ENCODE data around the gene ZNF195.
"Not testable (repeated sequence)": the region's sequence is repeated elsewhere in the genome, so short reads cannot be mapped to it uniquely, and the experiment has no call there.

The ZNF195 gene

DNA sequence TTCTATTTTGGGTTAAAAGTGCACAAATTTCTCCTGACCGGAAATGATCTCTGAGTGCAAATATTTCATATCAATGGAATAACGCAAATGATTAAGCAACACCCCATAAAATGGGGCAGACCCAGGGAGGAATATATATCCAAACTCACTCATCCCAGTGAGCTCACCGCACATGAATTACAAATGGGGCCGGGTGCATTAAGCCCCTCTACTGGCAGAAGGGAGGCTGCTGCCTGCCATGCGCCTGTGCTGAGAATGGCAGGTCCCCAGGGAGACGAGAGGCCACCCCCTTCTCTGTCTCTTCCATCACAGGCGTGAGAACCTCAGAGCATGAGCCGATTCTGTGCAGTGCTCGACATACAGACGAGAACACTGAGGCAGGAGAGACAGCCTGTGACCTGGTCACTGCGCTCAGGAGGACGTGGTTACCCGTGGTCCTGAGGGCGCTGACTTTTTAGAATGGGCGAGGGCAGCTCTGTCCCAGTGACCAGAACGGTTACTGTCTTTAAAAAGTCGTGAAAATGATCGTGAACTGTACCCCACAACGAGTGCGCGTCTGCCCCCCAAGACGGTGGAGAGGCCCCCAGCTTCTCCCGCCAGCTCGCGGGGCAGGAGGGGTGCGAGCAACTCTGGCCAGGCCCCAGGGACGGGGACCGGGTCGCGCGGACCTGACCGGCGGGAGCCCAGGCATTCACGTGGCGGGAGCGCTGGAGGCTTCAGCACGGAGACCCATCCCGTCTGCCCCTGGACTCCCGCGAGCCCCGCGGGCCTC lies 42.8 kb upstream of the ZNF195 start:
- peak overlapping the region; percentile 63 for H3K9ac ChIP-seq (ENCODE audit: low read length)
- H3K36me3 ChIP-seq (replicated peaks; ENCODE audit: insufficient read depth, low read length); H4K20me1 ChIP-seq (ENCODE audit: insufficient read depth, low read length); H3F3A ChIP-seq (ENCODE audit: insufficient read depth, low read length); H3K9me2 ChIP-seq (replicated peaks; ENCODE audit: insufficient read depth, low read length); DNase-seq; H3K9me3 ChIP-seq (replicated peaks; ENCODE audit: insufficient read depth, low read length); H3K27ac ChIP-seq (ENCODE audit: low read length); H3K27me3 ChIP-seq (replicated peaks; ENCODE audit: insufficient read depth, low read length); H3K79me2 ChIP-seq (ENCODE audit: low read length): not testable (repeated sequence)
- H2AFZ ChIP-seq (ENCODE audit: low read length), result peak overlapping the region; percentile 69
- H3K4me3 ChIP-seq (ENCODE audit: low read length), result peak overlapping the region; percentile 72
- H3K4me2 ChIP-seq (ENCODE audit: low read depth, low read length), result peak overlapping the region; percentile 88
- peaks cover 13% of the 10 kb centered on the region for H3K4me1 ChIP-seq (ENCODE audit: low read length)

DNA sequence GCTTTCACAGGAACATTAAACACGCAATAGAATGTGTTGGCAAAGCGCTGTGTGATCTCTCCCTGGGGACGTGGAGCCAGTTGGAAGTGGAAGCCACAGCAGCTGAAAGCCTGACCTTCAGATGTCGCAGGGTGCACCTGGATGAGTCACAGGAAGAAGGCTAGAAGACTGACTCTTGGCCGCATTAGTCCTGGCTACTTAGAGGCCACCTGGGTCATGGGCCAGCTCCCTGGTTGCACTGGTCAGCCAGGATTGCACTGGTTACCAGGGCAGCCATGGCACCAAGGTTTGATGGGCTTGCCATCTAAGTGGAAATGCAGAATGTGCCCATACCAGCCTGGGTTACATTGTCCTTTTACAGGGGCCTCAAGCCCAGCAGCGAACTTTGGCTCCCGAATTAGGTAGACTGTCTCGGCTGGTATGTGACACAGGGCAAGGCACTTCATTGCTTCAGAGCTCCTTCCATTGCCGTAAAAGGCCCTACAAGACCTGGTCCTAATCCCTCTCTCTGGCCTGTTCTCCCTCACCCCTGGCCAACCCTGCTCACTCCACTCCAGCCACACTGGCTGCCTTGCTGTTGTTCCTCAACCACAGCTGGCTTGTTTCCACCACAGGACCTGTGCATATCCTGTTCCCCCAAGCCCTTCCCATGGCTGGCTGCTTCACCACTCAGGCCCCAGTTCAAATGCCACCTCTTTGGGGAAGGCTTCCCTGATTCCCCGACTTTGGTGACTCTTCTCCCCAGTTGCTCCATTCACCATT lies 41.5 kb upstream of the ZNF195 start:
- H3K9me2 ChIP-seq (replicated peaks; ENCODE audit: insufficient read depth, low read length); H3K27me3 ChIP-seq (replicated peaks; ENCODE audit: insufficient read depth, low read length); DNase-seq; H3K79me2 ChIP-seq (ENCODE audit: low read length); H3F3A ChIP-seq (ENCODE audit: insufficient read depth, low read length); H3K36me3 ChIP-seq (replicated peaks; ENCODE audit: insufficient read depth, low read length); H2AFZ ChIP-seq (ENCODE audit: low read length); H4K20me1 ChIP-seq (ENCODE audit: insufficient read depth, low read length); H3K9me3 ChIP-seq (replicated peaks; ENCODE audit: insufficient read depth, low read length); H3K9ac ChIP-seq (ENCODE audit: low read length); H3K4me3 ChIP-seq (ENCODE audit: low read length): not testable (repeated sequence)
- Histone ChIP-seq H3K4me1 (ENCODE audit: low read length) (peaks cover 13% of the 10 kb centered on the region), H3K4me2 (ENCODE audit: low read depth, low read length) (peak overlapping the region; percentile 33; the same call in 1 of the 2 replicates), H3K27ac (ENCODE audit: low read length) (peak overlapping the region; percentile 57; the same call in 1 of the 2 replicates)

DNA sequence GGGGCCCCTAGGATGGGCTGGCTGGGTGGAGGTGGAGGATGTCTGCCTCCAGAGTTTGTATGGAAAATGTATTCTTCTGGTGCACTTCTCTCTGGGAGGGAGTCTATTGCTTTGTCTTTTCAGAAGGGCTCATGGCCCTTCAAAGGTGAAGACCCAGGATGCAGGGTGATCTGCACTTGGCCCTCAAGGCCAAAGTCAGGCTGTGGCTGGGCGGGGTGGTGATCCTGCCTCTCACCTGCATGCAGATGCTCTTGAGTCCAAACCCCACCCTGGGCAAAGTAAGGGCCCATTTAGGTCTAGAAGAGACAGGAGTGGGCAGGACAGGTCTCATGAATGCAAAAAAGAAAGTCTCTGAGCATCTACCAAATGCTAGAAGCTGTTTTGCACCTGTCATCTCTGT lies 40.5 kb upstream of the ZNF195 start:
- peak overlapping the region; percentile 72 for H3K4me2 ChIP-seq (ENCODE audit: low read depth, low read length)
- H3K4me3 ChIP-seq (ENCODE audit: low read length), result not testable (repeated sequence)

DNA sequence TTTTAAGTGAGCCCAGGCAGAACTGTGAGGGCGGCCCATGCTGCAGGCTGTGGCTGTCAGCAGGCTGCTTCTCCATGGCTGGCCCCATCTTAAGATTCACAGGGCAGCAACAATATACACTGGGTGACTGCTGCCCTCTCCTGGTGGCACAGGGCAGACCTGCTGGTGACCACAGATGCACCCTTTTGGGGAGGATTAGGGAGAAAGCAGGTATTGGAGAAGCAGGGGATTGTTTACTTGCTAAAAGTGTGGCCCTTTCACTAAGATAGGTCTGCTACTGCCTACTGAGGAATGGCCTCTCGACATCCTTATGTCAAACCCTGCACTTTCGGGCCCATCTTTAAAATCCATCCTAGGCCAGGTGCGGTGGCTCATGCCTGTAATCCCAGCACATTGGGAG lies 38.1 kb upstream of the ZNF195 start:
- H3K79me2 ChIP-seq (ENCODE audit: low read length); H3K4me2 ChIP-seq (ENCODE audit: low read depth, low read length); H3K27me3 ChIP-seq (replicated peaks; ENCODE audit: insufficient read depth, low read length); H4K20me1 ChIP-seq (ENCODE audit: insufficient read depth, low read length); H3F3A ChIP-seq (ENCODE audit: insufficient read depth, low read length); H3K9ac ChIP-seq (ENCODE audit: low read length); H3K9me3 ChIP-seq (replicated peaks; ENCODE audit: insufficient read depth, low read length); H3K4me3 ChIP-seq (ENCODE audit: low read length); H3K36me3 ChIP-seq (replicated peaks; ENCODE audit: insufficient read depth, low read length); H2AFZ ChIP-seq (ENCODE audit: low read length); H3K9me2 ChIP-seq (replicated peaks; ENCODE audit: insufficient read depth, low read length); H3K27ac ChIP-seq (ENCODE audit: low read length): not testable (repeated sequence)
- TF ChIP-seq, protein P1, sequence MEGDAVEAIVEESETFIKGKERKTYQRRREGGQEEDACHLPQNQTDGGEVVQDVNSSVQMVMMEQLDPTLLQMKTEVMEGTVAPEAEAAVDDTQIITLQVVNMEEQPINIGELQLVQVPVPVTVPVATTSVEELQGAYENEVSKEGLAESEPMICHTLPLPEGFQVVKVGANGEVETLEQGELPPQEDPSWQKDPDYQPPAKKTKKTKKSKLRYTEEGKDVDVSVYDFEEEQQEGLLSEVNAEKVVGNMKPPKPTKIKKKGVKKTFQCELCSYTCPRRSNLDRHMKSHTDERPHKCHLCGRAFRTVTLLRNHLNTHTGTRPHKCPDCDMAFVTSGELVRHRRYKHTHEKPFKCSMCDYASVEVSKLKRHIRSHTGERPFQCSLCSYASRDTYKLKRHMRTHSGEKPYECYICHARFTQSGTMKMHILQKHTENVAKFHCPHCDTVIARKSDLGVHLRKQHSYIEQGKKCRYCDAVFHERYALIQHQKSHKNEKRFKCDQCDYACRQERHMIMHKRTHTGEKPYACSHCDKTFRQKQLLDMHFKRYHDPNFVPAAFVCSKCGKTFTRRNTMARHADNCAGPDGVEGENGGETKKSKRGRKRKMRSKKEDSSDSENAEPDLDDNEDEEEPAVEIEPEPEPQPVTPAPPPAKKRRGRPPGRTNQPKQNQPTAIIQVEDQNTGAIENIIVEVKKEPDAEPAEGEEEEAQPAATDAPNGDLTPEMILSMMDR (IDR thresholded peaks at IDR 0.05; ENCODE audit: low read length), result peak; percentile 43
- peaks cover 13% of the 10 kb centered on the region for H3K4me1 ChIP-seq (ENCODE audit: low read length)
- DNase-seq, result peak; percentile 44

More for the DNA sequence above, 40.5 kb upstream of the ZNF195 start:
- H3K4me1 ChIP-seq (ENCODE audit: low read length), result peaks cover 13% of the 10 kb centered on the region
- H2AFZ ChIP-seq (ENCODE audit: low read length); H3K9me3 ChIP-seq (replicated peaks; ENCODE audit: insufficient read depth, low read length); DNase-seq; H3K9ac ChIP-seq (ENCODE audit: low read length); H3K36me3 ChIP-seq (replicated peaks; ENCODE audit: insufficient read depth, low read length); H4K20me1 ChIP-seq (ENCODE audit: insufficient read depth, low read length); H3K27me3 ChIP-seq (replicated peaks; ENCODE audit: insufficient read depth, low read length); H3F3A ChIP-seq (ENCODE audit: insufficient read depth, low read length); H3K9me2 ChIP-seq (replicated peaks; ENCODE audit: insufficient read depth, low read length); H3K79me2 ChIP-seq (ENCODE audit: low read length): not testable (repeated sequence)
- H3K27ac ChIP-seq (ENCODE audit: low read length), result peak overlapping the region; percentile 57; the same call in 1 of the 2 replicates

DNA sequence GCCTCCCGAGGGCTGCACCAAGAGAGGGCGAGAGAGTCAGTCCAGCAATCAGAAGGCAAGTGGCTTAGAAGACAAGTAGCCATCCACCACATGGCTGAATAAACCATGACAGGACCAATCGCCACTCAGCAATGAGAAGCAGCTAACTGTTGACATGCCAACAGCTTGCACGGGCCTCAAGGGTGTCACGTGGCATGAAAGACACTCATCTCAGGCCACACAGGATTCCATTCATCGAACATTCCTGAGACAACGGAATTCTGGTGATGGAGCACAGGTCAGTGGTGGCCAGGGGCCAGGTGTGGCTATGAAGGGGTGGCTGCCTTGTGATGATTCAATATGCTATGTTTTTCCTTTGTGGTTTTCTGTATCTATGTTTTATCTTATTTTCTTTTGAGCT lies 36.4 kb upstream of the ZNF195 start:
- not testable (repeated sequence) for H3K79me2 ChIP-seq (ENCODE audit: low read length); H4K20me1 ChIP-seq (ENCODE audit: insufficient read depth, low read length); H3K27ac ChIP-seq (ENCODE audit: low read length); H3F3A ChIP-seq (ENCODE audit: insufficient read depth, low read length); H2AFZ ChIP-seq (ENCODE audit: low read length); H3K4me2 ChIP-seq (ENCODE audit: low read depth, low read length); DNase-seq; H3K36me3 ChIP-seq (replicated peaks; ENCODE audit: insufficient read depth, low read length); H3K4me1 ChIP-seq (ENCODE audit: low read length); H3K9me2 ChIP-seq (replicated peaks; ENCODE audit: insufficient read depth, low read length); H3K9ac ChIP-seq (ENCODE audit: low read length); H3K4me3 ChIP-seq (ENCODE audit: low read length); H3K27me3 ChIP-seq (replicated peaks; ENCODE audit: insufficient read depth, low read length); H3K9me3 ChIP-seq (replicated peaks; ENCODE audit: insufficient read depth, low read length)

DNA sequence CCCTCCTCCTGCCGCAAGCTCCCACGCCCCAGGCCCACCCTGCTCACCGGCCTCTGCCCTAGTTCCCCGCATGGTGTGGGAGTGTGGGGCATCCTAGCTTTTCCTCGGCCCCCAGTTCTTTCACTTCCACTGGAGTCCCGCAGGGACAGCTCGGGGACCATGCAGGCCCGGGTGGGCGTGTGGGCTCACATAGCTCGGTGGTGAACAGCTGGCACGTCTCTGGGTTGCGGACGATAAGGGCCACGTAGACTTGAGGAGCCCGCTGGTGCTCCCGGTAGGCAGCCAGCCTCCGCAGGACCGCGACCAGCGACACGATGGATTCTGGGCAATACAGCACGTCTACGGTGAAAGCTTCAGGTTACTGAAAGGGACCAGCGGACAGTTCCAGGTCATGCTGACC lies 34.7 kb upstream of the ZNF195 start:
- H3K27me3 ChIP-seq (replicated peaks; ENCODE audit: insufficient read depth, low read length); H3K27ac ChIP-seq (ENCODE audit: low read length); H3K4me2 ChIP-seq (ENCODE audit: low read depth, low read length); H3K4me1 ChIP-seq (ENCODE audit: low read length); H3K79me2 ChIP-seq (ENCODE audit: low read length); H4K20me1 ChIP-seq (ENCODE audit: insufficient read depth, low read length); H3K36me3 ChIP-seq (replicated peaks; ENCODE audit: insufficient read depth, low read length); H3K9ac ChIP-seq (ENCODE audit: low read length); H3K9me2 ChIP-seq (replicated peaks; ENCODE audit: insufficient read depth, low read length); H2AFZ ChIP-seq (ENCODE audit: low read length); H3K4me3 ChIP-seq (ENCODE audit: low read length); H3K9me3 ChIP-seq (replicated peaks; ENCODE audit: insufficient read depth, low read length); DNase-seq; H3F3A ChIP-seq (ENCODE audit: insufficient read depth, low read length): not testable (repeated sequence)
